Subcutaneous abdominal adipose tissue (tissue), 5 donors: Measurements from ENCODE around the gene MAEL.

Experiments used
- H3K27ac ChIP-seq: one replicate; pipeline ENCODE4 v1.7.0; 2013; ENCODE audit warnings: low read depth, mild to moderate bottlenecking, inconsistent platforms, low read length, moderate library complexity
- H3K27me3 ChIP-seq, 5 donors: one replicate each; pipeline ENCODE4 v1.7.0; 2013; ENCODE audit warnings: low read length in 5 of 5, inconsistent platforms in 1 of 5; ENCODE audit not compliant: control insufficient read depth in 5 of 5, insufficient read depth in 4 of 5
- H3K36me3 ChIP-seq, 5 donors: one replicate each; pipeline ENCODE4 v1.7.0; 2013; ENCODE audit warnings: low read length in 5 of 5; ENCODE audit not compliant: control insufficient read depth in 5 of 5, insufficient read depth in 5 of 5
- H3K4me1 ChIP-seq, 5 donors: one replicate each; pipeline ENCODE4 v1.7.0; 2013; ENCODE audit warnings: low read length in 5 of 5, mild to moderate bottlenecking in 3 of 5, moderate library complexity in 1 of 5; ENCODE audit not compliant: control insufficient read depth in 5 of 5, insufficient read depth in 5 of 5
- H3K4me3 ChIP-seq, 5 donors: one replicate each; pipeline ENCODE4 v1.7.0; 2013; ENCODE audit warnings: low read length in 5 of 5, low read depth in 1 of 5
- H3K9ac ChIP-seq, 5 donors: one replicate each; pipeline ENCODE4 v1.7.0; 2013; ENCODE audit warnings: low read length in 5 of 5, mild to moderate bottlenecking in 4 of 5, moderate library complexity in 3 of 5
- H3K9me3 ChIP-seq, 5 donors: one replicate each; pipeline ENCODE4 v1.7.0; 2013; ENCODE audit warnings: low read length in 5 of 5; ENCODE audit not compliant: control insufficient read depth in 5 of 5
- donor health status: healthy.
- donor health status: healthy.
- donor health status: healthy.
- donor health status: healthy.
- donor health status: healthy.

The MAEL gene

DNA sequence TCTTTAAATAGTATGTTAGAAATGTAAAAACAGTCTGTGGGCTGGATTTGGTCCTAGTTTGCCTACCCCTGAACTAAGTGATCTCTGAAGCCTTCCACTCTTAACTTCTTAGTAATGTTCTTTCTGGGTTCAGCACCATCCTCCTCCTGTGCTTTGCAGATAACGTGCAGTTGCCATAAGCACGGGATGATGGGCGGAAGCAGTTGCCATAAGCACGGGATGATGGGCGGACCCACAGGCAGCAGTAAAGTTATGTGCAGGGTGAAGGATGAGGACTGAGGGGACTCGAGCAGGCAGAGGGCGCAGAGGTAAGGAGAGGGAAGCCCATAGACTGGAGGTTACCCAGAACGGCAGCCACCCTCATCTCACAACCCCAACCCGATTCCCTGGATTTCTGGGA is 75.5 kb downstream of the MAEL start:
- Histone ChIP-seq H3K27ac (no peak overlapping the region), H3K9me3 (no peaks in the 10 kb centered on the region), H3K4me1 (peaks cover 0 to 3% (median 0%) of the 10 kb centered on the region in 5 donors), H3K27me3 (peaks cover 0 to 10% (median 4%) of the 10 kb centered on the region in 5 donors), H3K36me3 (no peaks in the 10 kb centered on the region), H3K4me3 (no peak overlapping the region), H3K9ac (no peak overlapping the region)

DNA sequence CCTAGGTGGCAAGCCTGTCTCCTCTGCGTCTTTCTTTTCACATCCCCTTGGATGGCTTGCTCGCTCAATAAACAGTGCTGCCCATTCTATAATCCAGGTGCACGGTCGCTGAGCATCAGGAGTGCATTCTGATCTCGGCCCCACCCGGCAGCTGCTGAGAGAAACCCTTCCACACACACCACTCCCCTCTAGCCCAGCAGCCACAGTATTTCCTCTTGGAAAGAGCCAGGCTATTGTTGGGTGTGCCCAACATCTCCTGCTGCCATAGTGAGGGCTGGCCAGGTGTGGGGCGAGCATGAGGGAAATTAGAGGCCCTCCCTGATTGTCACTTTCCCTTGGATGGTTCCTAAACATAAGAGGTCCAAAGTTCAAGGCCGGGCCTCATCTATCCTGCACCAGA is 76.4 kb downstream of the MAEL start:
- H3K4me1 ChIP-seq: peaks cover 0 to 3% (median 0%) of the 10 kb centered on the region in 5 donors
- H3K27ac ChIP-seq: no peak overlapping the region
- H3K9me3 ChIP-seq: no peaks in the 10 kb centered on the region
- H3K27me3 ChIP-seq: peaks cover 0 to 8% (median under 1%) of the 10 kb centered on the region in 5 donors
- no peak overlapping the region for H3K4me3 ChIP-seq
- no peak overlapping the region for H3K9ac ChIP-seq
- no peaks in the 10 kb centered on the region for H3K36me3 ChIP-seq

DNA sequence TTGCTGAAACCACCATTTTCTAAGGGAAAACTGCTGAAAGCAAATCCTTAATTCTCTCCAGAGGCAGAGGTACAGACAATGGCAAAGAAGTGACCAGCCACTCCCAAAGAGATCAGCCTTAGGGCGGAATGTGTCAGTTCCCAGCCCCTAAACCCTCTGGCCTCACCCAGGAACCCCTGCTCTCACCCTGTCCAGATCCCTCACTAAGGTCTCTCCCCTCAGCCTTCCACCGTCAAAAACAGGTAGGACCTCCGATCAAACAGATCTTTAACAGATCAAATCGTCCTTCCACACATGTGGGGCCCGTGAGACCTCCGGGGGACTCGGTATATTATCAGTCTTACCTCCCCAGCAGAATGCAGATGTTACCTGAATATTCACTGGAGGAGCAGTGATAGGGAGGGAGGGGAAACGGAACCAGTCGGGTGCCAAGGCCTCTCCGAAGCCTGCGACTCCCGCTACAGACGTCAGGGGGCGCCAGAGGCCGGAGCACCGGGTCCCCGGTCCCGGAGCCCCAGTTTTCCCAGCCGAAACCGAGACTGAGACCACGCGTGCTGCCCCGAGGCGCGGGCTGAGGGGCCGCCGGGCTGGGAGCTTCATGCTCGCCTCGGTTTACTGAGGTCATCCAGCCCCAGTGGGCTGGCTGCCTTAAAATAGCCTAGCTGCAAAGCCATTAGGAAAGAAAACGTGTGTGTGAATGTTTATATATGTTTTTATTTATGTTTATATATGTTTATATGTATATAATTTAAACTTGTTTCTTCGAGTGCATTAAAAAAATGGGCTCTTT is 77.4 kb downstream of the MAEL start:
- Histone ChIP-seq H3K9ac (no peak overlapping the region), H3K9me3 (no peaks in the 10 kb centered on the region), H3K4me3 (no peak overlapping the region), H3K27ac (no peak overlapping the region), H3K4me1 (peaks cover 0 to 3% (median 3%) of the 10 kb centered on the region in 5 donors), H3K36me3 (no peaks in the 10 kb centered on the region), H3K27me3 (no peaks in the 10 kb centered on the region)

DNA sequence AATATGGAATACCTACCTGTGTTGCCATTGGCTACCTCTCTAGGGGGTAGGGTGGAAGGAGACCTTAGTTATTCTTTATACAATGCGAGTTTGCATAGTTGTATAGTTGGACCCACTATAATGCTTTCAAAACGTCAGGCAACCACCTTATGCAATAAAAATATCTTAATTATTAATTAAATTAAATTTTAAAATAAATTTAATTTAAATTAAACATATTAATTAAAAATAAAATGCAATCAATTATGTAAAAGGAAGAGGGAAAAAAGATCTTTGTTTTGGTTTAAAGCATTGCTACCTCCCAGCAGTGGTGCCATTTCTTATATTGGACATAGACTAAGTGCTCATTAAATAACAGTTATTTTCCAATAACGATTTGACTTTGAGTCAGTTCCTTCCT is 78.8 kb downstream of the MAEL start:
- no peaks in the 10 kb centered on the region for H3K9me3 ChIP-seq
- peaks cover 0 to 3% (median 3%) of the 10 kb centered on the region in 5 donors for H3K4me1 ChIP-seq
- no peak overlapping the region for H3K27ac ChIP-seq
- no peak overlapping the region for H3K9ac ChIP-seq
- no peaks in the 10 kb centered on the region for H3K27me3 ChIP-seq
- H3K4me3 ChIP-seq: no peak overlapping the region
- no peaks in the 10 kb centered on the region for H3K36me3 ChIP-seq

DNA sequence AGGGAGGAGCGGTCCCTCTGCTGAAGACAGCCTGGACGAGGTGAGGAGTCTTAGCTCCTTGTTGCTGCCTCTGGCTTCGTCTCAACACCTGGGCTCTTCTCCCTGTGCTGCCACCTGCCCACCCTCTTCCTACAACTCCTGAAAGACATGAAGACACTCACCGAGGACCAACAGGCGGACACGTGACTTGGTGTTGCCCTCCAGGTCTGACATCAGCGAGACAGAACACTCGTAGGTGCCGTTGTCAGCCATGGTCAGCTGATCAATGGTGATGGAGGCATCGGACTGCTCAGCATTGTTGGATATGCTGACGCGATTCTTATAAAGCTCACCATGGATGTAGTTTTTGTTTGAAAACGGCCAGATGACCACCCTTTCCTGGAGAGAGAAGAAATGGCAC is 79.7 kb downstream of the MAEL start:
- Histone ChIP-seq H3K27ac (no peak overlapping the region), H3K9me3 (no peaks in the 10 kb centered on the region), H3K27me3 (no peaks in the 10 kb centered on the region), H3K4me1 (peaks cover 0 to 3% (median 3%) of the 10 kb centered on the region in 5 donors), H3K9ac (no peak overlapping the region), H3K36me3 (no peaks in the 10 kb centered on the region), H3K4me3 (no peak overlapping the region)

DNA sequence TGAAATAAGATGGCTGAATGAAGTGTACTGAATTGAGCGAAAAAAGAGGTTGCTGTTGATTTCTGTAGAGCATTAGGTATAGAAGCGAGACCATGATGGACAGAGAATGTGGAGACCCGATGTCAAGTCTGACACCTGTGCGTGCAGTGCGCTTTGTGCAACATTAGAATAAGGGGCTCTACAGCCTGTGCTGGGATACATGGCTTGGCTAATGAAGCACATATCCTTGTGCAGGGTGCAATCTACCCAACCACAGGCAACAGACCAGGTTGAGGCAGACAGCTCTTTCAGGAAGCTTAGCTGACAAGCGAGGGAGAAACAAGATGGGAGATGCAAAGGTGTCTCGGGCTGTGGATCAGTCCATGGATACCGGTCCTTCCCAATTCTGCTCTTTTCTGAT is 82.2 kb downstream of the MAEL start:
- peaks cover 0 to 3% (median 0%) of the 10 kb centered on the region in 5 donors for H3K27me3 ChIP-seq
- no peak overlapping the region for H3K27ac ChIP-seq
- peaks cover 0 to 3% (median 3%) of the 10 kb centered on the region in 5 donors for H3K4me1 ChIP-seq
- H3K4me3 ChIP-seq: no peak overlapping the region
- H3K9ac ChIP-seq: no peak overlapping the region
- no peaks in the 10 kb centered on the region for H3K36me3 ChIP-seq
- H3K9me3 ChIP-seq: no peaks in the 10 kb centered on the region
